ENCODE data around the gene SMC2.

The SMC2 gene

DNA sequence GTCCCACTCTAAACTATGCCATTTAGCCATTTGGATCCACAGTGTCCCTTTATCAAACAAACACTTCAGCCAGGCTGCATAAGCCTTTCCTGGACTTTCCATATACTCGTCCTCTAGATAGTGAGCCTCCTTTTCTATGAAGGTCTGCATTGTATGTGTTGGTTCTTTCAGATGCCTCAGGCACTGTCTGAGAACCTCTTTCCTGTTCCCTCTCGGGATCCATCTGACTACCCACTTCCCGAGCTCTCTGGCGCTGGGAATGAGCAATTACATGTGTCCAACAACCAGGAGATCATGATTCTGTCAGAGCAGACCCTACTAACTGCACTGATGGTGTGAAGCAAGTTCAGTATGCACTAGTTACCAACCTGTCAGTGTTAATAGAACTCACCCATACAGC, 14.2 kb downstream of the SMC2 start:
- no peak for DNase-seq

DNA sequence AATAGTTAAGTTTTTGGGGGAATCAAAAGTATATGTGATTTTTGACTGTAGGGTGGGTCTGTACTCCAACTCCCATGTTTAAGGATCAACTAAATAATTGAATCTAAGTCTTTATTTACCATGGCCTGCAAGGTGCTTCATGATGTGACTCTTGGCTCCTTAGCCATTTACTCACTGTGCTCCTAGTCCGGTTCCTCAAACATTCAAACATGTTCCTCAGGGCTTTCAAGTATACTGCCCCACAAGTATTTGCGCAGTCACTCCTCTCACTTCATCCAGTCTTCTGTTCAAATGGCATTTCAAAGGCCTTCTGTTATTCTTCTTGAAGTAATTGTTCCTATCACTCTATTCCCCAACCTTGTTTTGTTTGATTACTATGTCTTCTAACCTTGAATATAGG, 16.4 kb downstream of the SMC2 start:
- no peak for DNase-seq

DNA sequence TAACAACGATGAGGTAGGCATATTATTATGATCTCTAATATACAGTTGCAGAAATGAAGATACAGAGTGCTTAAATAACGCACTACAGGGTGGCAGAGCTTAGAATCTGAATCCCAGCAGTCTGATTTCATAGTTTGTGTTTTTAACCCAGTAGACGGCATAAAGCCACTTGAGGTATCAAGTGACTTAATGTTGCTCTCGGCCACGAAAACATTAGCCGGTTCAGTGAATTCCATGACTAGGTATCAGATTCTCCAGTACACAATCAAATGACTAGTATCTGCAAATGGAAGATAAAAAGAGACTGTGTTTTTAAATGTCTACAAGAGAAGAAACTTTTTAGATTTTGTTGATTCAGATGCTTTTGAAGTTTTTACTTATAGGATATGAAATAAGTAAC, 24.8 kb downstream of the SMC2 start:
- DNase-seq: no peak

DNA sequence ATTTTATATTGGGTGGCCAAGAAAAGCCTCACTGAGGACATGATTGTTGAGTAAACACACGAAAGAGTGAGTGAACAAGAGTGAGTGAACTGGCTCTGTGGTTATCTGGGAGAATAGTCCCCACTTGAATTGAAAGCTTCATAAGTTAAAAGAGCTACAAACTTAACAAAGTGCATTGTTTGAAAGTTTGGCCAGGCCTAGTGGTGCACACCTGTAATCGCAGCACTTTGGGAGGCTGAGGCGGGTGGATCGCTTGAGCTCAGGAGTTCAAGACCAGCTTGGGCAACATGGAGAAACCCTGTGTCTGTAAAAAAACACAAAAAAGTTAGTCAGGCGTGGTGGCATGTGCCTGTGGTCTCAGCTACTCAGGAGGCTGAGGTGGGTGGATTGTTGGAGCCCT, 26.9 kb downstream of the SMC2 start:
- no peak for DNase-seq

DNA sequence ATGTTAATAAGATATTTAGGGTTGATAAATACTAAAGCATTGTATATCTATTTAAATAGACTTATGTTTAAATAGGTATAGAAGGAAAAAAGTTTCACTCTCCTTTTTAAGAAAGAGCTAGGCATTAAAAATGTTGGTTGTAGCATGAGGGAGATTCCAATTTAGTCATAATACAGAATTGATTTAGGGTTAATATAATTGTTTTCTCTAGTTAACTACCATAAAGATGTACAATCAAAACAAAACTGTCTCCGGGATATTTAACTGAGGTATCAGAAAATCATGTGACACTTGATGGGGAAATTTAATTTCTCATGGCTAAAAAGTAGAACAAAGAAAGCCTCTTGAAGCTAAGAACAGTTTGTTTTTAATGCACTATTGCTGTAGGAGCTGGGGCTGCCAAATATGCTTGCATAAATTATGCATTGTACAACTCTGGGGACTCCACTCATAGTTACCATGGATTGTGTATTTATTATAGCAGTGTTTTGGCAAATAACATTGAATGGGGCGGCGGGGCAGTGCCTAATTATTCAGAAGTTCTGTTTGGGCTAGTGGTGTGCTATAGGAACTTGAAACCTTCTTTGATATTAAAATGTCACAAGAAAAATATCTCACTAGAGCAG, 44.2 kb downstream of the SMC2 start:
- DNase-seq: no peak

DNA sequence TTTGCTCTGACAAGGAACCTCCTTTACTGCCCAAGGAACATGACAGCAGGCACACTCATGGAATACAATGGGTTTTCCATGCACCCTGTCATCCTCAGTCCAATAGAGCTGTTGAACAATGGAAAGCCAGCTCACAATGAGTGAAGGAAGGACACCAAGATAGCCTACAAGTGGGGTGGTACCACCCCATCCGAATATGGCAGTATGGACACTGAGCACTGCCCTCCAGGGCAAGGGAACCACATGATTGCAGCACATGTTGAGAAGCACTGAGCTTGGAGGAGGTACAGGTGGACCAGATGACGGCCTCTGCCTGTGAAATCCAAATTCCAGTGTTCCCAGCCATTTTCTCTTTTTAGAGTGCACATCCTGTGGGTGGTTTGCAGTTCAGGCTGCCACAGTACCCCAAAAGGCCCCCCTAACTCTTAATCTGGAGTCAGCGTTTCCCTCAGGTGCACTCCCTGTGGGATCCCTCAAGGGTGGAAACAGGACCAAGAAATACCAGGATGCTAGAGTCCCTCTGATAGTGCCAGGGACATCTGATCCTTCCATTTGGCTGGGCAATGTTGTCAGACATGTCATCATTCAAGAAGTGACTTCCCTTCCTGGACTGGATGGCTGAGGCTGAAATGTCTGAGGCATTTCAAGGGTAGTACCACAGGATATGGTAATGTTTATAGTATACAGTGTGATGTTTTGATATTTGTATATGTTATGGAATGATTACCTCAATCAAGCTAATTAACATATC, 48.9 kb downstream of the SMC2 start:
- no peak for DNase-seq

DNA sequence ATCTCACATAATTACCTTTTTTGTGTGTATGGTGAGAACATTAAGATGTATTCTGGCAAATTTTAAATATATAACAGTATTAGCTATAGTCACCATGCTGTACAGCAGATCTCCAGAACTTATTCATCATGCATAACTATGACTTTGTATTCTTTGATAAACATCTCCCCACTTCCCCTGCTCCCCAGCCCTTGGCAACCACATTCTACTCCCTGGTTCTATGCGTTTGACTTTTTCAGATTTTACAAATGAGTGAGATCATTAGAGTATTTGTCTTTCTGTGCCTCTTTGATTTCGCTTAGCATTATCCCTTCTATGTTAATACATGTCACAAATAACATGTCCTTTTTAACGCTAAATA, 49.4 kb downstream of the SMC2 start:
- DNase-seq: no peak

DNA sequence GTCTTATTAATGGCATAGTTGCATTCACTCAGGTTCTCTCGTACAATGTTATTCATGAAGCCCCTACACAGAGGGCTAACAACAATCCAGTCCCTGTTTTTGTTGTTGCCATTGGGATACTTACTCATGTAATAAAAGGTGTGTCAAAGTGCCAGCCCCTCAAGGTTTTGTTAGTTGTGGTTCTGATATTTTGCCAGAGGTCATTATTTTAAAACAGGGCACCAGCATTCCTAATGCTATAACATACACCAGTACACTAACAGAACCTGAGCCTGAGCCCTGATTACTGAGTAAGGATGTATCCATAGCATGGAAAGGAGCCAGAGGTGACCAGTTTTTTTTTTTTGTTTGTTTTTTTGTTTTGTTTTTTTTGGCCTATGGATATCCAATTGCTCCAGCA, 50.2 kb downstream of the SMC2 start:
- no peak for DNase-seq

DNA sequence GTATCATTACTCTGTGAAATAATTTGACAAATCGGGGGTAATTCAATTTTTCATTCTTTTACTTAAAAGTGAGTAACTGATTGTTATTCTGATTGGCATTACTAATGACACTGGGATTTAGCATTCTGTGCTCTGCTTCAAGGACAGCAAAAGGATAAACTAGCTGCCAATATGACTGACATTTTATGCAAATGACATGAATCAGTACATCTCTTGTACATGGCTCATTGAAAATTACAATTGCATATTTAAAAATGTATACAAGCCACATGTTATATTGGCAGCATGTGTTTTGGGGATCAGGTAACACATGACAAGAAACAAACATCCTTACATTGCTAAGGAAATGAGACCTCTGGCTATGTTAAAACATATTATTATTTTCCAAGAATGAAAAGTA, 79.0 kb downstream of the SMC2 start:
- DNase-seq: no peak

DNA sequence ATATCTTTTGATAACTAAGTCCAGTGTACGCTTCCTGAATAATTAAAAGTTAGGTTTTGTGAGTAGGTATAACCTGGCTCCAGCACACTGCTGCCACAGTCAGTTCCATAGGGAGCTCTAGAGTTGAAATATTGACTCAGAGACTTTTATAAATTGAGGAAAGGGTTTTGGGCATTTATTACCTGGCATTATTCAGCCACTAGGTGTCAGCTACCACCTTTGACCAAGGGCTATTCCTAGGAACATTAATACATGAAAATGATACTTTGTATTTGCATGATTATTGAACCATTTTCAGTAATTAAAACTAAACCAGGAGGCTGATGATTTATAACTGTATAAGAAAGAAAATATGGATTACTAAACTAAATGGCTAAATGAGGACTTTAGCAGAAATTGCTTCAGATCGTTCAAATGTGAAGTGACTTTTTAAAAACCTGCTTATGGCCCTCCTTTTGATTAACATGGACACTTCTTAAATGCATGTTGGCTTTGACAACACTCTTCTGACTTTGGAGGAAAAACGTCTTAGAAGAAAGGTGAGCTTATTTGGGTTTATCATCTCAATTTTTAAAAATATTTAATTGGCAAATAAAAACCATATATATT, 83.0 kb downstream of the SMC2 start:
- peak; percentile 35 for DNase-seq

DNA sequence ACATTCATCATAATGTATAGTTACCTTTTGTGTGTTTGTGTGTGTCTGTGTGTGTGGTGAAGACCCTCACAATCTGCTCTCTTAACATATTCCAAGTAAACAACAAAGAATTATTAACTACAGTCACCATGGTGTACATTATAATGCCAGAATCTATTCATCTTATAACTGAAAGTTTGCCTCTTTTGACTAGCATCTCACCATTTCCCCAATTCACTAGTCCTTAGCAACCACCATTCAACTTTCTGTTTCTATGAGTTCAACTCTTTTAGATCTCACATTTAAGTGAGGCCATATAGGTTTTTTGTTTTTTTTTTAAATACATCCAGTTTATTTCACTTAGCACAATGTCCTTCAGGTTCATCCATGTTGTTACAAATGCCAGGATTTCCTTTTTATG, 83.6 kb downstream of the SMC2 start:
- DNase-seq: no peak
